ENCODE measurements around the gene LSM12.

DNA sequence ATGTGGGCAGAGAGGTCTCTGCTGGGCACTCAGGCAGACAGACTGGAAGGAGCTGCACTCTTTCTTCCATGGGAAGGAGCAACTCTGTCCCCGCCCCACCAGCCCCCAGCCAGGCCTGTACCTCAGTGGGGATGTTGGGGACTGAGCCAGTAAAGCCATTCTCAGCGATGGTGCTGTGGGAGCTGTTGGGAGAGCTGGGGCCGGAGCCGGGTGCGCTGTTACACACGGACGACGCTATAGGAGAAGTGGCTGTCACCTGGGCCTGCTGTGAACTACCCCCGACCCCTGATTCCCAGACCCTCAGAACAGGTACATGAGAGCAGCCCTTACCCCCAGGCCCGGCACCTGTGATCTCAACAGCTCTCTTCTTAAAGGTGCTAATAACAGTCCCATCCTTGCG lies 25.6 kb upstream of the LSM12 start:
- no peak for TF ChIP-seq POLR2A (IDR thresholded peaks at IDR 0.05)
- TF ChIP-seq, protein P1, sequence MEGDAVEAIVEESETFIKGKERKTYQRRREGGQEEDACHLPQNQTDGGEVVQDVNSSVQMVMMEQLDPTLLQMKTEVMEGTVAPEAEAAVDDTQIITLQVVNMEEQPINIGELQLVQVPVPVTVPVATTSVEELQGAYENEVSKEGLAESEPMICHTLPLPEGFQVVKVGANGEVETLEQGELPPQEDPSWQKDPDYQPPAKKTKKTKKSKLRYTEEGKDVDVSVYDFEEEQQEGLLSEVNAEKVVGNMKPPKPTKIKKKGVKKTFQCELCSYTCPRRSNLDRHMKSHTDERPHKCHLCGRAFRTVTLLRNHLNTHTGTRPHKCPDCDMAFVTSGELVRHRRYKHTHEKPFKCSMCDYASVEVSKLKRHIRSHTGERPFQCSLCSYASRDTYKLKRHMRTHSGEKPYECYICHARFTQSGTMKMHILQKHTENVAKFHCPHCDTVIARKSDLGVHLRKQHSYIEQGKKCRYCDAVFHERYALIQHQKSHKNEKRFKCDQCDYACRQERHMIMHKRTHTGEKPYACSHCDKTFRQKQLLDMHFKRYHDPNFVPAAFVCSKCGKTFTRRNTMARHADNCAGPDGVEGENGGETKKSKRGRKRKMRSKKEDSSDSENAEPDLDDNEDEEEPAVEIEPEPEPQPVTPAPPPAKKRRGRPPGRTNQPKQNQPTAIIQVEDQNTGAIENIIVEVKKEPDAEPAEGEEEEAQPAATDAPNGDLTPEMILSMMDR (IDR thresholded peaks at IDR 0.05): no peak
